ENCODE data around the gene ADISSP. TPM values are rescaled to one million over a fixed set of nuclear protein-coding genes. Genes with fewer than 3 reads are reported as not detected.

ADISSP gene
- total and polyA plus RNA-seq, 2 of the 13 experiments (the other 11 are each of a cell fraction or from before 2014, with no cell fraction given): 38.3 to 90.6 TPM

GRCh38 chr20:3795511-3796468 lies 28.2 kb upstream of the ADISSP start, which contains the start of gene CDC25B (continued):
- TF ChIP-seq ZNF18 (CRISPR knock-in tag; IDR thresholded peaks at IDR 0.05; ENCODE audit: insufficient replicate concordance): peak; percentile 16
- TF ChIP-seq STAT6 (CRISPR knock-in tag; IDR thresholded peaks at IDR 0.05; ENCODE audit: borderline replicate concordance): no peak
- TF ChIP-seq KLF16 (CRISPR knock-in tag; IDR thresholded peaks at IDR 0.05): peak in 1 of 2 experiments; percentile 54; a peak in 1 of 4 replicates
- TF ChIP-seq IRF2 (CRISPR knock-in tag; IDR thresholded peaks at IDR 0.05): no peak
- no peak; the same call in 1 of the 2 replicates for TF ChIP-seq SNAI1 (CRISPR knock-in tag; IDR thresholded peaks at IDR 0.05; ENCODE audit: borderline replicate concordance)
- no peak for TF ChIP-seq ZNF431 (CRISPR knock-in tag; IDR thresholded peaks at IDR 0.05; ENCODE audit: borderline replicate concordance, low read depth)
- TF ChIP-seq ZNF501 (CRISPR knock-in tag; IDR thresholded peaks at IDR 0.05): peak; percentile 85
- peak; percentile 38; the same call in 1 of the 2 replicates for TF ChIP-seq PHF21A (CRISPR knock-in tag; IDR thresholded peaks at IDR 0.05)
- TF ChIP-seq NRL (CRISPR knock-in tag; IDR thresholded peaks at IDR 0.05; ENCODE audit: borderline replicate concordance): peak; percentile 90
- TF ChIP-seq BRCA1 (CRISPR knock-in tag; IDR thresholded peaks at IDR 0.05): no peak
- TF ChIP-seq CHD4 (IDR thresholded peaks at IDR 0.05; ENCODE audit: borderline replicate concordance, low read length): peak; percentile 99
- TF ChIP-seq FOXO1 (CRISPR knock-in tag; IDR thresholded peaks at IDR 0.05): no peak
- peak in 1 of 2 experiments; percentile 31; a peak in 1 of 4 replicates for TF ChIP-seq EP300 (IDR thresholded peaks at IDR 0.05; ENCODE audit: low read depth in 2 of 2, low read length in 2 of 2)
- TF ChIP-seq EP300 (CRISPR knock-in tag; IDR thresholded peaks at IDR 0.05; ENCODE audit: borderline replicate concordance): no peak
- peak; percentile 100 for TF ChIP-seq ZNF629 (CRISPR knock-in tag; conservative IDR thresholded peaks at IDR 0.05)
- no peak for TF ChIP-seq FOXO4 (CRISPR knock-in tag; conservative IDR thresholded peaks at IDR 0.05)
- TF ChIP-seq ZNF598 (CRISPR knock-in tag; IDR thresholded peaks at IDR 0.05; ENCODE audit: borderline replicate concordance): no peak
- no peak for TF ChIP-seq RBM22 (optimal IDR thresholded peaks at IDR 0.05; ENCODE audit: low read length)

Measured in HepG2 (cell line).